Measurements from ENCODE around the gene CLCN5. TPM values are rescaled to one million over a fixed set of nuclear protein-coding genes. Genes with fewer than 3 reads are reported as not detected.

The CLCN5 gene
- total RNA-seq, 2 donors from 2014 or later: 2.0 to 13.6 TPM

DNA sequence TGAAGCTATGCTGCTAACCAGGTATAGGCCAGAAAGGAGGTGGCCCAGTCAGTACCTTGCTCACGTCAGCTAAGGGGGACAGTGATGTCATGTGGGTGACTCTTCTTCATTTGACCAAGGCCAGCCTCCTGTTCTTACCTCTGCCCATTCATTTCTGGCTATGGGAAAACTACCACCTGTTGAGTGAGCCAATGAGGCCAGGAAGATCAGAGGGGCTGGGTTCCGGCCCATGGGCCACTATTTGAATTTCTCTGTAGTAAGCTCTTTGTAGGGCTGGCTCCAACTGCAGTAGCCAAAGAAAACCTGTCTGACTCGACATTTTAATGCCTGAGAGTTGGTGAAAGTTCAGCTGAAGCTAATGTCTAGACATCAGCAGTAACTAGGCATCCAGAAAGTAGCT lies 175.8 kb downstream of the CLCN5 start:
- WGBS: 73% methylated on average over 3 of the region's 3 CpGs
- H3K27me3 ChIP-seq (replicated peaks; ENCODE audit: insufficient read depth): no peaks in the 10 kb centered on the region
- TF ChIP-seq POLR2AphosphoS5 (IDR thresholded peaks at IDR 0.05): no peak
- TF ChIP-seq, protein P1, sequence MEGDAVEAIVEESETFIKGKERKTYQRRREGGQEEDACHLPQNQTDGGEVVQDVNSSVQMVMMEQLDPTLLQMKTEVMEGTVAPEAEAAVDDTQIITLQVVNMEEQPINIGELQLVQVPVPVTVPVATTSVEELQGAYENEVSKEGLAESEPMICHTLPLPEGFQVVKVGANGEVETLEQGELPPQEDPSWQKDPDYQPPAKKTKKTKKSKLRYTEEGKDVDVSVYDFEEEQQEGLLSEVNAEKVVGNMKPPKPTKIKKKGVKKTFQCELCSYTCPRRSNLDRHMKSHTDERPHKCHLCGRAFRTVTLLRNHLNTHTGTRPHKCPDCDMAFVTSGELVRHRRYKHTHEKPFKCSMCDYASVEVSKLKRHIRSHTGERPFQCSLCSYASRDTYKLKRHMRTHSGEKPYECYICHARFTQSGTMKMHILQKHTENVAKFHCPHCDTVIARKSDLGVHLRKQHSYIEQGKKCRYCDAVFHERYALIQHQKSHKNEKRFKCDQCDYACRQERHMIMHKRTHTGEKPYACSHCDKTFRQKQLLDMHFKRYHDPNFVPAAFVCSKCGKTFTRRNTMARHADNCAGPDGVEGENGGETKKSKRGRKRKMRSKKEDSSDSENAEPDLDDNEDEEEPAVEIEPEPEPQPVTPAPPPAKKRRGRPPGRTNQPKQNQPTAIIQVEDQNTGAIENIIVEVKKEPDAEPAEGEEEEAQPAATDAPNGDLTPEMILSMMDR (IDR thresholded peaks at IDR 0.05): no peak
- TF ChIP-seq POLR2A (IDR thresholded peaks at IDR 0.05): no peak
- no peaks in the 10 kb centered on the region for H3K9me3 ChIP-seq
- no peaks in the 10 kb centered on the region for H3K36me3 ChIP-seq
- H3K27ac ChIP-seq: no peak overlapping the region
- intact Hi-C loops (cut with DNase I): no loop called here
- H3K4me1 ChIP-seq (replicated peaks): no peaks in the 10 kb centered on the region
- DNase-seq (ENCODE audit: low spot score): no peak
- no peak overlapping the region for H3K4me3 ChIP-seq

DNA sequence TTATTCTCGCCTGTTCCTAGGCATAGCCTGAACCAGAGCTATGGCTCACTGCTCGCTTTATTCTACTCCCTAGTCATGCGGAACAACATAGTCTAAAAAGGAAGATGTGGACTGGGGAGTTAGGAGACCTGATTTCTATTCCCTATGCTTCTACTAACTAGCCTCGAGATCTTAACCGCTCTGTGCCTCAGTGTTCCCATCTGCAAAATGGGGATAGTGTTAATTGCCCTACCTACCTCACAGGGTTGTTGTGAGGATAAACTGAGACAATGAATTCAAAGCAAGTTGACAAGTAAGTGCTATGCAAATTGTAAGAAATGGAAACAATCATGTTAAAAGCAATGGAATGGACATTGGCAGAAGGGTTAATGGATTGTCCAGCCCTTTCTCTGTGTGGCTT lies 176.4 kb downstream of the CLCN5 start:
- no peaks in the 10 kb centered on the region for H3K9me3 ChIP-seq
- DNase-seq (ENCODE audit: low spot score): no peak
- H3K4me3 ChIP-seq: no peak overlapping the region
- intact Hi-C loops (cut with DNase I): no loop called here
- H3K36me3 ChIP-seq: no peaks in the 10 kb centered on the region
- no peak overlapping the region for H3K27ac ChIP-seq
- TF ChIP-seq, protein P1 (IDR thresholded peaks at IDR 0.05): no peak
- TF ChIP-seq POLR2A (IDR thresholded peaks at IDR 0.05) (no peak), POLR2AphosphoS5 (IDR thresholded peaks at IDR 0.05) (no peak)
- H3K27me3 ChIP-seq (replicated peaks; ENCODE audit: insufficient read depth): no peaks in the 10 kb centered on the region
- no peaks in the 10 kb centered on the region for H3K4me1 ChIP-seq (replicated peaks)
- 95% methylated on average over 5 of the region's 5 CpGs for WGBS

DNA sequence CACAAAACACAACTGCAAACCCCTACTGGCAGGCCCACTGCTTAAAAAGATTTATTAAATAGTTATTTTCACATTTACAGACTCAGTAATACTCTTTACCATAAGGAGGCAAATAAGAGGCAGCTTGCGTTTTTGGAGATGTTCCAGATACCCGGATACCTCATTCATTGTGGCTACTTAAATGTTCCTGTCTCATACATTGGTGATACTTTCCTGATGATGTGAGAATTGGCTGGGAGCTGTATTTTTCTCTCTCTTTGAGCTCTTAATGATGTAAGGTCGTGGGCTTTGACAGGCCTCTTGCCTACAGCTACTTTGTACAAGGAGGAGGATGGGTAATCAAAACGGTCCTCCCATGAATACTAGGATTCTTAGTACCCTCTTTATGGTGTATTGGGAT lies 176.9 kb downstream of the CLCN5 start:
- H3K36me3 ChIP-seq: no peaks in the 10 kb centered on the region
- no peak overlapping the region for H3K4me3 ChIP-seq
- H3K27me3 ChIP-seq (replicated peaks; ENCODE audit: insufficient read depth): no peaks in the 10 kb centered on the region
- no peak for DNase-seq (ENCODE audit: low spot score)
- no peaks in the 10 kb centered on the region for H3K4me1 ChIP-seq (replicated peaks)
- no peaks in the 10 kb centered on the region for H3K9me3 ChIP-seq
- TF ChIP-seq POLR2A (IDR thresholded peaks at IDR 0.05): no peak
- TF ChIP-seq POLR2AphosphoS5 (IDR thresholded peaks at IDR 0.05): no peak
- TF ChIP-seq, protein P1 (IDR thresholded peaks at IDR 0.05): no peak
- no peak overlapping the region for H3K27ac ChIP-seq
- WGBS: 56% methylated on average over 4 of the region's 4 CpGs
- intact Hi-C loops (cut with DNase I): no loop called here

DNA sequence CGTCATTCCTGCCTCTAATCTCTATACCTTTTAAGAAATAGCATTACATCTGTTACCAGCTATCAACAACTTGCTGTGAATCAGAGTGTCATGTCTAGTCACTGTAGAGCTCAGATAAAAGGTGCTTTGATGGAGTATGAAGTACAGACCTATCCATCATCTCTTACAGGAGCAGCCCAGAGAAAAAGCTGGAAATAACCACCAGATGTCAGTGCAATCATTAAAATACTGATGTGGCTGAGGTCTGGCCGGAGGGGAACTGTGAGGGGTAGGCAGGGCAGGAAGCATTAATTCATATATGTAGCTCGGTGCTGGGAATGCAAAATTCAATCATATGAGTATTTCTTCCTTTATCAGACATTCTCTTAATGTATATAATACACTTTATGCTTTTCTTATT lies 177.8 kb downstream of the CLCN5 start:
- Histone ChIP-seq H3K4me3 (no peak overlapping the region), H3K36me3 (no peaks in the 10 kb centered on the region), H3K27me3 (replicated peaks; ENCODE audit: insufficient read depth) (no peaks in the 10 kb centered on the region), H3K27ac (no peak overlapping the region), H3K4me1 (replicated peaks) (no peaks in the 10 kb centered on the region), H3K9me3 (no peaks in the 10 kb centered on the region)
- WGBS: 43% methylated on average over 3 of the region's 3 CpGs
- TF ChIP-seq POLR2A (IDR thresholded peaks at IDR 0.05) (no peak), POLR2AphosphoS5 (IDR thresholded peaks at IDR 0.05) (no peak)
- TF ChIP-seq, protein P1 (IDR thresholded peaks at IDR 0.05): peak in 2 of 4 experiments; percentile 22 to 38
- no peak for DNase-seq (ENCODE audit: low spot score)
- intact Hi-C loops (cut with DNase I): no loop called here

DNA sequence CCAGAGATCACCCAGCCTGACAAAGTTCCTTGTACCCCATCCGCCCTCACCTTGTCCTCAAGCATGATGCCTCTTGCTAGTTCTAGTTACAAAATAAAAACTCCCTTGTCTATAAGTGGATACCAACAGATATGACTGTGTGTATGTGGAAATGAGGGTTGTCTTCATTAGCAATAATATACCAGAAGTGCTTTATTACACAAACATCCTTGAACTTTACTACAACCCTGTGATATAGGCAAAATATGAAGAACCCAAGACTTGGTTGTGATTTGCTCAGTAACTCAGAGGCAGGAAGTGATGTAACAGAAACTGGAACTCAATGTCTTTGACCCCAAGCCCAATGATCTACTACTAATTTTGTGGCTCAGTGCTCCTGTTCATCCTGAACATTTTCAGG lies 180.8 kb downstream of the CLCN5 start:
- no peak overlapping the region for H3K4me3 ChIP-seq
- no peaks in the 10 kb centered on the region for H3K4me1 ChIP-seq (replicated peaks)
- no peaks in the 10 kb centered on the region for H3K27me3 ChIP-seq (replicated peaks; ENCODE audit: insufficient read depth)
- 100% methylated on average over 1 of the region's 1 CpG for WGBS
- intact Hi-C loops (cut with DNase I): no loop called here
- no peaks in the 10 kb centered on the region for H3K36me3 ChIP-seq
- no peak for DNase-seq (ENCODE audit: low spot score)
- H3K27ac ChIP-seq: no peak overlapping the region
- TF ChIP-seq, protein P1 (IDR thresholded peaks at IDR 0.05): no peak
- TF ChIP-seq POLR2A (IDR thresholded peaks at IDR 0.05) (no peak), POLR2AphosphoS5 (IDR thresholded peaks at IDR 0.05) (no peak)
- H3K9me3 ChIP-seq: no peaks in the 10 kb centered on the region

Measured in prostate gland (tissue), 2 donors.